Neural cell (in vitro differentiated cells): Measurements from ENCODE around the gene SLC24A3.

Experiments
- EZH2 ChIP-seq: fragments of 200-600, 300-800 bp; shearing (Covaris generic), sonication (generic); IDR thresholded peaks from 2 replicates; pipeline ENCODE4 v1.6.1; 2014; ENCODE audit warnings: antibody characterized with exemption, low read length, borderline replicate concordance, mild to moderate bottlenecking; ENCODE audit not compliant: insufficient read depth, poor library complexity, severe bottlenecking
- MXI1 ChIP-seq: fragments of 450-650 bp; conservative IDR thresholded peaks from 2 replicates; pipeline ENCODE4 v1.6.1; 2014; ENCODE audit warnings: antibody characterized with exemption, mild to moderate bottlenecking; ENCODE audit not compliant: poor library complexity, severe bottlenecking
- POLR2AphosphoS5 ChIP-seq: IDR thresholded peaks from 2 replicates; pipeline ENCODE4 v1.6.1; 2012
- TF ChIP-seq, protein P1 (sequence below): fragments of 450-650 bp; IDR thresholded peaks from 2 replicates; pipeline ENCODE4 v1.5.1; 2014; ENCODE audit warnings: antibody characterized with exemption, mild to moderate bottlenecking, moderate library complexity; ENCODE audit not compliant: poor library complexity, severe bottlenecking
- TF ChIP-seq, protein P2 (sequence below): IDR thresholded peaks from 2 replicates; pipeline ENCODE4 v1.6.1; 2012; ENCODE audit warnings: borderline replicate concordance

DNA sequence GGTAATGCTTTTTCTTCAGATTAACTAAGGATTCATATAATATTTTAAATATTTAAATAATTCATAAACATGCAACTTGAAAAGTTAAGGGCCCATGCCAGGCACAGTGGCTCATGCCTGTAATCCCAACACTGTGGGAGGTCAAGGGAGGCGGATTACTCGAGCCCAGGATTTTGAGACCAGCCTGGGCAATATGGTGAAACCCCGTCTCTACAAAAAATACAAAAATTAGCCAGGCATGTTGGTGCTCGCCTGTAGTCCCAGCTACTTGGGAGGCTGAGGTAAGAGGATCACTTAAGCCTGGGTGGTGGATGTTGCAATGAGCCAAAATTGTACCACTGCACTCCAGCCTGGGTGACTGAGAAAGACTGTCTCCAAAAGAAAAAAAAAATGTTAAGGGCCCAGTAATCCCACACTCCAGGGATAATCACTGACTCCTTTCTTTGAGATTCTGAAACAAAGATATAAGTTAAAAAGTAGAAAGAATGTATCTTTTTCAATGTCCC is 537.7 kb downstream of the SLC24A3 start:
- TF ChIP-seq, protein P1, sequence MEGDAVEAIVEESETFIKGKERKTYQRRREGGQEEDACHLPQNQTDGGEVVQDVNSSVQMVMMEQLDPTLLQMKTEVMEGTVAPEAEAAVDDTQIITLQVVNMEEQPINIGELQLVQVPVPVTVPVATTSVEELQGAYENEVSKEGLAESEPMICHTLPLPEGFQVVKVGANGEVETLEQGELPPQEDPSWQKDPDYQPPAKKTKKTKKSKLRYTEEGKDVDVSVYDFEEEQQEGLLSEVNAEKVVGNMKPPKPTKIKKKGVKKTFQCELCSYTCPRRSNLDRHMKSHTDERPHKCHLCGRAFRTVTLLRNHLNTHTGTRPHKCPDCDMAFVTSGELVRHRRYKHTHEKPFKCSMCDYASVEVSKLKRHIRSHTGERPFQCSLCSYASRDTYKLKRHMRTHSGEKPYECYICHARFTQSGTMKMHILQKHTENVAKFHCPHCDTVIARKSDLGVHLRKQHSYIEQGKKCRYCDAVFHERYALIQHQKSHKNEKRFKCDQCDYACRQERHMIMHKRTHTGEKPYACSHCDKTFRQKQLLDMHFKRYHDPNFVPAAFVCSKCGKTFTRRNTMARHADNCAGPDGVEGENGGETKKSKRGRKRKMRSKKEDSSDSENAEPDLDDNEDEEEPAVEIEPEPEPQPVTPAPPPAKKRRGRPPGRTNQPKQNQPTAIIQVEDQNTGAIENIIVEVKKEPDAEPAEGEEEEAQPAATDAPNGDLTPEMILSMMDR = no peak
- TF ChIP-seq EZH2 = no peak
- no peak for TF ChIP-seq POLR2AphosphoS5
- TF ChIP-seq, protein P2, sequence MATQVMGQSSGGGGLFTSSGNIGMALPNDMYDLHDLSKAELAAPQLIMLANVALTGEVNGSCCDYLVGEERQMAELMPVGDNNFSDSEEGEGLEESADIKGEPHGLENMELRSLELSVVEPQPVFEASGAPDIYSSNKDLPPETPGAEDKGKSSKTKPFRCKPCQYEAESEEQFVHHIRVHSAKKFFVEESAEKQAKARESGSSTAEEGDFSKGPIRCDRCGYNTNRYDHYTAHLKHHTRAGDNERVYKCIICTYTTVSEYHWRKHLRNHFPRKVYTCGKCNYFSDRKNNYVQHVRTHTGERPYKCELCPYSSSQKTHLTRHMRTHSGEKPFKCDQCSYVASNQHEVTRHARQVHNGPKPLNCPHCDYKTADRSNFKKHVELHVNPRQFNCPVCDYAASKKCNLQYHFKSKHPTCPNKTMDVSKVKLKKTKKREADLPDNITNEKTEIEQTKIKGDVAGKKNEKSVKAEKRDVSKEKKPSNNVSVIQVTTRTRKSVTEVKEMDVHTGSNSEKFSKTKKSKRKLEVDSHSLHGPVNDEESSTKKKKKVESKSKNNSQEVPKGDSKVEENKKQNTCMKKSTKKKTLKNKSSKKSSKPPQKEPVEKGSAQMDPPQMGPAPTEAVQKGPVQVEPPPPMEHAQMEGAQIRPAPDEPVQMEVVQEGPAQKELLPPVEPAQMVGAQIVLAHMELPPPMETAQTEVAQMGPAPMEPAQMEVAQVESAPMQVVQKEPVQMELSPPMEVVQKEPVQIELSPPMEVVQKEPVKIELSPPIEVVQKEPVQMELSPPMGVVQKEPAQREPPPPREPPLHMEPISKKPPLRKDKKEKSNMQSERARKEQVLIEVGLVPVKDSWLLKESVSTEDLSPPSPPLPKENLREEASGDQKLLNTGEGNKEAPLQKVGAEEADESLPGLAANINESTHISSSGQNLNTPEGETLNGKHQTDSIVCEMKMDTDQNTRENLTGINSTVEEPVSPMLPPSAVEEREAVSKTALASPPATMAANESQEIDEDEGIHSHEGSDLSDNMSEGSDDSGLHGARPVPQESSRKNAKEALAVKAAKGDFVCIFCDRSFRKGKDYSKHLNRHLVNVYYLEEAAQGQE = no peak
- no peak for TF ChIP-seq MXI1
